Coronary artery (tissue), 2 donors: Measurements from ENCODE around the gene ZNF44.
"Not testable (repeated sequence)": the region's sequence is repeated elsewhere in the genome, so short reads cannot be mapped to it uniquely, and the experiment has no call there.

Experiments used
- DNase-seq: peaks from one replicate; pipeline ENCODE4 v3.0.0-alpha.2; 2017; ENCODE audit warnings: low spot score
- H3K27ac ChIP-seq, 2 donors: fragments of 200-600 bp; sonication (generic); one replicate each; pipeline ENCODE4 v1.5.1; 2016 to 2019
- H3K4me3 ChIP-seq: fragments of 200-600 bp; sonication (generic); 2 replicates; pipeline ENCODE4 v1.5.1; 2016; ENCODE audit warnings: mild to moderate bottlenecking, moderate library complexity
- CTCF ChIP-seq: fragments of 200-600 bp; sonication (generic); IDR thresholded peaks from one replicate; pipeline ENCODE4 v1.5.1; 2019; ENCODE audit warnings: antibody characterized with exemption

ZNF44 gene

GRCh38 chr19:12314553-12314952 lies 19.9 kb upstream of the ZNF44 start:
- no peak for DNase-seq
- H3K27ac ChIP-seq = no peak overlapping the region
- TF ChIP-seq CTCF = no peak
- H3K4me3 ChIP-seq = no peak overlapping the region

- not testable (repeated sequence) for H3K4me3 ChIP-seq, DNase-seq, H3K27ac ChIP-seq
Measured at GRCh38 chr19:12308891-12309290, 14.2 kb upstream of the ZNF44 start.

- H3K27ac ChIP-seq = peak overlapping the region; percentile 93 to 99
- no peak for DNase-seq
- no peak for TF ChIP-seq CTCF
- H3K4me3 ChIP-seq = peak overlapping the region; percentile 98
Measured at GRCh38 chr19:12295191-12295590, 508 bp upstream of the ZNF44 start.

GRCh38 chr19:12293777-12294248 lies 870 bp downstream of the ZNF44 start:
- DNase-seq = peak; percentile 84
- Histone ChIP-seq H3K4me3 (peak overlapping the region; percentile 98), H3K27ac (peak overlapping the region; percentile 93 to 99)
- no peak for TF ChIP-seq CTCF

- peak overlapping the region in 1 of 2 donors; percentile 56 for H3K27ac ChIP-seq
- H3K4me3 ChIP-seq = no peak overlapping the region
- no peak for DNase-seq
- TF ChIP-seq CTCF = no peak
Measured at GRCh38 chr19:12289790-12290065, 5.0 kb downstream of the ZNF44 start.

- H3K27ac ChIP-seq = no peak overlapping the region
- TF ChIP-seq CTCF = no peak
- H3K4me3 ChIP-seq = no peak overlapping the region
- no peak for DNase-seq
Measured at GRCh38 chr19:12287958-12288500, 6.7 kb downstream of the ZNF44 start.

- no peak for TF ChIP-seq CTCF
- Histone ChIP-seq H3K4me3 (no peak overlapping the region), H3K27ac (no peak overlapping the region)
- DNase-seq = no peak
Measured at GRCh38 chr19:12284631-12285030, 10.1 kb downstream of the ZNF44 start.

GRCh38 chr19:12284226-12284625 lies 10.5 kb downstream of the ZNF44 start:
- H3K27ac ChIP-seq = no peak overlapping the region
- no peak overlapping the region for H3K4me3 ChIP-seq
- no peak for TF ChIP-seq CTCF
- DNase-seq = no peak
